HL-60 (cell line): ENCODE data around the gene FAM83E.

Source experiments
- GABPA ChIP-seq: IDR thresholded peaks from 2 replicates; pipeline ENCODE4 v1.6.1; 2012; ENCODE audit warnings: low read depth
- POLR2AphosphoS5 ChIP-seq: IDR thresholded peaks from 2 replicates; pipeline ENCODE4 v1.6.1; 2012; ENCODE audit warnings: low read depth
- SPI1 ChIP-seq: IDR thresholded peaks from 2 replicates; pipeline ENCODE4 v1.6.1; 2012; ENCODE audit warnings: low read depth, mild to moderate bottlenecking, borderline replicate concordance
- TF ChIP-seq, protein P1 (sequence below): IDR thresholded peaks from one replicate; pipeline ENCODE4 v1.5.1; 2011; ENCODE audit warnings: low read length, control low read depth, inconsistent platforms; ENCODE audit not compliant: insufficient read depth
- TF ChIP-seq, protein P2 (sequence below): IDR thresholded peaks from 2 replicates; pipeline ENCODE4 v1.6.1; 2012; ENCODE audit warnings: low read depth; ENCODE audit not compliant: insufficient replicate concordance

DNA sequence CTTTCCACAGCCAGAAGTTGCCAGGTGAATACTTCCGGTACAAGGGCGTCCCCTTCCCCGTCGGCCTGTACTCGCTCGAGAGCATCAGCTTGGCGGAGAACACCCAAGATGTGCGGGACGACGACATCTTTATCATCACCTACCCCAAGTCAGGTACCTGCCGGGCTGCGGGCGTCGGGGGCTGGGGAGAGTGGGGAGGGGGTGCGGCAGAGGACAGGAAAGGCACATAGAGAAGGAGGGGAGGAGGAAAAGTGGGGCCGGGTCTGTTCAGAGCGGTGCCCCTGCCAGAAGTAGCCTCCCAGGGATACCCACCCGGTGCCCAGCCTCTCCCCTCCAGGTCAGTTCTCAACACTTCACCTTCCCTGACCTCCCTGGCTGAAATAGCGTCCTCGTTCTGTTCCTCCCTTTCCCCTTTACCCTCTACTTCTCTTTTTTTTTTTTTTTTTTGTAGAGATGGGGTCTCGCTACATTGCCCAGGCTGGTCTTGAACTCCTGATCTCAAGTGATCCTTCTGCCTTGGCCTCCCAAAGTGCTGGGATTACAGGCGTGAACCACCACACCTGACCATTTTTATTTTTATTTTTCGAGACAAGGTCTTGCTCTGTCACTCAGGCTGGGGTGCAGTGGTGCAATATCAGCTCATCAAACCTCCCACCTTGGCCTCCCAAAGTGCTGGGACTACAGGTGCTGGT, 38.8 kb downstream of the FAM83E start:
- TF ChIP-seq, protein P1, sequence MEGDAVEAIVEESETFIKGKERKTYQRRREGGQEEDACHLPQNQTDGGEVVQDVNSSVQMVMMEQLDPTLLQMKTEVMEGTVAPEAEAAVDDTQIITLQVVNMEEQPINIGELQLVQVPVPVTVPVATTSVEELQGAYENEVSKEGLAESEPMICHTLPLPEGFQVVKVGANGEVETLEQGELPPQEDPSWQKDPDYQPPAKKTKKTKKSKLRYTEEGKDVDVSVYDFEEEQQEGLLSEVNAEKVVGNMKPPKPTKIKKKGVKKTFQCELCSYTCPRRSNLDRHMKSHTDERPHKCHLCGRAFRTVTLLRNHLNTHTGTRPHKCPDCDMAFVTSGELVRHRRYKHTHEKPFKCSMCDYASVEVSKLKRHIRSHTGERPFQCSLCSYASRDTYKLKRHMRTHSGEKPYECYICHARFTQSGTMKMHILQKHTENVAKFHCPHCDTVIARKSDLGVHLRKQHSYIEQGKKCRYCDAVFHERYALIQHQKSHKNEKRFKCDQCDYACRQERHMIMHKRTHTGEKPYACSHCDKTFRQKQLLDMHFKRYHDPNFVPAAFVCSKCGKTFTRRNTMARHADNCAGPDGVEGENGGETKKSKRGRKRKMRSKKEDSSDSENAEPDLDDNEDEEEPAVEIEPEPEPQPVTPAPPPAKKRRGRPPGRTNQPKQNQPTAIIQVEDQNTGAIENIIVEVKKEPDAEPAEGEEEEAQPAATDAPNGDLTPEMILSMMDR: no peak
- TF ChIP-seq GABPA (no peak), POLR2AphosphoS5 (no peak), SPI1 (no peak)
- TF ChIP-seq, protein P2, sequence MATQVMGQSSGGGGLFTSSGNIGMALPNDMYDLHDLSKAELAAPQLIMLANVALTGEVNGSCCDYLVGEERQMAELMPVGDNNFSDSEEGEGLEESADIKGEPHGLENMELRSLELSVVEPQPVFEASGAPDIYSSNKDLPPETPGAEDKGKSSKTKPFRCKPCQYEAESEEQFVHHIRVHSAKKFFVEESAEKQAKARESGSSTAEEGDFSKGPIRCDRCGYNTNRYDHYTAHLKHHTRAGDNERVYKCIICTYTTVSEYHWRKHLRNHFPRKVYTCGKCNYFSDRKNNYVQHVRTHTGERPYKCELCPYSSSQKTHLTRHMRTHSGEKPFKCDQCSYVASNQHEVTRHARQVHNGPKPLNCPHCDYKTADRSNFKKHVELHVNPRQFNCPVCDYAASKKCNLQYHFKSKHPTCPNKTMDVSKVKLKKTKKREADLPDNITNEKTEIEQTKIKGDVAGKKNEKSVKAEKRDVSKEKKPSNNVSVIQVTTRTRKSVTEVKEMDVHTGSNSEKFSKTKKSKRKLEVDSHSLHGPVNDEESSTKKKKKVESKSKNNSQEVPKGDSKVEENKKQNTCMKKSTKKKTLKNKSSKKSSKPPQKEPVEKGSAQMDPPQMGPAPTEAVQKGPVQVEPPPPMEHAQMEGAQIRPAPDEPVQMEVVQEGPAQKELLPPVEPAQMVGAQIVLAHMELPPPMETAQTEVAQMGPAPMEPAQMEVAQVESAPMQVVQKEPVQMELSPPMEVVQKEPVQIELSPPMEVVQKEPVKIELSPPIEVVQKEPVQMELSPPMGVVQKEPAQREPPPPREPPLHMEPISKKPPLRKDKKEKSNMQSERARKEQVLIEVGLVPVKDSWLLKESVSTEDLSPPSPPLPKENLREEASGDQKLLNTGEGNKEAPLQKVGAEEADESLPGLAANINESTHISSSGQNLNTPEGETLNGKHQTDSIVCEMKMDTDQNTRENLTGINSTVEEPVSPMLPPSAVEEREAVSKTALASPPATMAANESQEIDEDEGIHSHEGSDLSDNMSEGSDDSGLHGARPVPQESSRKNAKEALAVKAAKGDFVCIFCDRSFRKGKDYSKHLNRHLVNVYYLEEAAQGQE: no peak
